HUES6 (cell line): ENCODE data around the gene OR13C5.

Source experiments
- H3K27ac ChIP-seq: 2 replicates; pipeline ENCODE4 v1.7.0; 2013; ENCODE audit warnings: low read depth, mild to moderate bottlenecking, low read length, inconsistent platforms
- H3K27me3 ChIP-seq: 2 replicates; pipeline ENCODE4 v1.6.1; 2013; ENCODE audit warnings: low read length; ENCODE audit not compliant: control insufficient read depth, insufficient read depth
- H3K36me3 ChIP-seq: 2 replicates; pipeline ENCODE4 v1.6.1; 2013; ENCODE audit warnings: low read length; ENCODE audit not compliant: control insufficient read depth, insufficient read depth
- H3K4me1 ChIP-seq: 2 replicates; pipeline ENCODE4 v1.6.1; 2013; ENCODE audit warnings: low read length; ENCODE audit not compliant: control insufficient read depth, insufficient read depth
- H3K4me3 ChIP-seq: 2 replicates; pipeline ENCODE4 v1.5.1; 2013; ENCODE audit warnings: low read depth, low read length
- H3K9ac ChIP-seq: one replicate; pipeline ENCODE4 v1.6.1; 2013; ENCODE audit warnings: mild to moderate bottlenecking, low read length
- H3K9me3 ChIP-seq: 2 replicates; pipeline ENCODE4 v1.6.1; 2013; ENCODE audit warnings: low read depth, low read length; ENCODE audit not compliant: control insufficient read depth, insufficient read depth

Gene OR13C5

GRCh38 chr9:104553261-104553660, 46.0 kb downstream of the OR13C5 start:
- Histone ChIP-seq H3K9ac (no peak overlapping the region), H3K4me1 (peaks cover 12% of the 10 kb centered on the region; the same call in 1 of the 2 replicates), H3K4me3 (no peak overlapping the region), H3K36me3 (no peaks in the 10 kb centered on the region), H3K9me3 (no peaks in the 10 kb centered on the region), H3K27ac (no peak overlapping the region), H3K27me3 (no peaks in the 10 kb centered on the region)
